GM12874 (cell line): Measurements from ENCODE around the gene AGL.

Source experiments
- TF ChIP-seq, protein P1 (sequence below): IDR thresholded peaks from 2 replicates; pipeline ENCODE4 v1.5.1; 2011; ENCODE audit warnings: low read depth, mild to moderate bottlenecking, control low read depth, low read length, moderate library complexity; ENCODE audit not compliant: insufficient read depth

AGL gene

GRCh38 chr1:99886841-99887240 lies 36.7 kb downstream of the AGL start:
- TF ChIP-seq, protein P1, sequence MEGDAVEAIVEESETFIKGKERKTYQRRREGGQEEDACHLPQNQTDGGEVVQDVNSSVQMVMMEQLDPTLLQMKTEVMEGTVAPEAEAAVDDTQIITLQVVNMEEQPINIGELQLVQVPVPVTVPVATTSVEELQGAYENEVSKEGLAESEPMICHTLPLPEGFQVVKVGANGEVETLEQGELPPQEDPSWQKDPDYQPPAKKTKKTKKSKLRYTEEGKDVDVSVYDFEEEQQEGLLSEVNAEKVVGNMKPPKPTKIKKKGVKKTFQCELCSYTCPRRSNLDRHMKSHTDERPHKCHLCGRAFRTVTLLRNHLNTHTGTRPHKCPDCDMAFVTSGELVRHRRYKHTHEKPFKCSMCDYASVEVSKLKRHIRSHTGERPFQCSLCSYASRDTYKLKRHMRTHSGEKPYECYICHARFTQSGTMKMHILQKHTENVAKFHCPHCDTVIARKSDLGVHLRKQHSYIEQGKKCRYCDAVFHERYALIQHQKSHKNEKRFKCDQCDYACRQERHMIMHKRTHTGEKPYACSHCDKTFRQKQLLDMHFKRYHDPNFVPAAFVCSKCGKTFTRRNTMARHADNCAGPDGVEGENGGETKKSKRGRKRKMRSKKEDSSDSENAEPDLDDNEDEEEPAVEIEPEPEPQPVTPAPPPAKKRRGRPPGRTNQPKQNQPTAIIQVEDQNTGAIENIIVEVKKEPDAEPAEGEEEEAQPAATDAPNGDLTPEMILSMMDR = no peak

DNA sequence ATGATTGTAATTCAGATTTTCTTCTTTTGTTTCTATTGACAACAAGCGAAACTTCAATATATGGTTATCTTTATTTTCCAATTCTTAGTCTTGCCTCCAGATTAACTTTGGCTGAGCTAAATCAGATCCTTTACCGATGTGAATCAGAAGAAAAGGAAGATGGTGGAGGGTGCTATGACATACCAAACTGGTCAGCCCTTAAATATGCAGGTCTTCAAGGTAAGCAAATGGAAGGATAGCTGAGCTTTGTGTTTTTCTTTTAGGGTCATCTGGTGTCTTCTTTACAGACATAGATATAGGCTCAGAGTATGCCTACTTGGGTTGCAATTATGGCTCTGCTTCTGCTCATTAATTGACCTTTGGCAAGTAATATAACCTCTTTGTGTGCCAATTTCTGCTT lies 37.7 kb downstream of the AGL start:
- TF ChIP-seq, protein P1 = no peak

- TF ChIP-seq, protein P1 = no peak
Measured at GRCh38 chr1:99891997-99892396, 41.8 kb downstream of the AGL start.

DNA sequence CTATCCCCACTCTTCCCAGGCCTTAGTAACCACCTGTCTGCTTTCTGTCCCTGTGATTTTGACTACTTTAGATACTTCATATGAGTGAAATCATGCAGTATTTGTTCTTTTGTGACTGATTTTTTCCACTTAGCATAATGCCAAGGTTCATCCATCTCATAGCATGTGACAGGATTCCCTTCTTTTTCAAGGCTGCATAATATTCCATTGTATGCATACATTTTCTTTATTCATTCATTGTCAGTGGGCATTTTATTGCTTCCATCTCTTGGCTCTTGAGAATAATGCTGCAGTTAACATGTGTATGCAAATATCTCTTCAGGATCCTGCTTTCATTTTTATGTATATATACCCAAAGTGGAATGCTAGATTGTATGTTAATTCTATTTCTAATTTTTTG lies 56.4 kb downstream of the AGL start:
- TF ChIP-seq, protein P1 = no peak

DNA sequence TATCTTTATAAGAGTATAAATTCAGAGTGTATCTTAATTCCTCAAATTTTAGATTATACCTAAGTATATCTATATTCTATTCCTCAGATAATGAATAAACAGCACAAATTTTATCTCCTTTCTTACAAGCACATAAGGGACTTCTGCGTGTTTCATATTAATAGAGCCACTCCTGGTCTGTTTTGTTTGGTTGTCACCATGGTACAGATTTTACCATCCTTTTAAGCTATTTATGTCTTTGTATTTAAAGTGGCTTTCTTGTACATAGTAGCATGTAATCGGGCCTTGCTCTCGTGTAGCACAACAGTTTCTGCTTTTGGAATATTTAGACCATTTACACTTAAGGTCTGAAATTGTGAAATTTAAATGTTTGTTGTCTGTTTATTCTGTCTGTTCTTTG lies 67.1 kb downstream of the AGL start:
- TF ChIP-seq, protein P1 = no peak

DNA sequence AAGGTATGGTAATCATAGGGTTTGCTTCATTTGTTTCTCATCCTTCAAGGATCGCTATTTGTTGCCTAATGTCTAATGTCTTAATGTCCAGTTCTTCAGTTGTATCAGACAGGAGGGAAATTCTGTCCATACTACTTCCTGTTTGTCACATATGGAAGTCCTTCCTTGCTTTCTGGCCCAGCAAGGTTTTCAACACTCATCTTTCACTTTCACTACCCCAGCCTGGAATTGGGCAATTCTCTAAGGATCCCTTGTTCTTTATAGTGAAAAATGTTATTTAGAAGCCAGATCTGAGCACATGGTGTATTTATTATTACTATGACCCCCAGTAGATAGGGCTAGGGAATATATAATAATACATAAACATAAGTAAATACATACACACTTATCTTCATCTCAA lies 69.1 kb downstream of the AGL start:
- TF ChIP-seq, protein P1 = no peak

DNA sequence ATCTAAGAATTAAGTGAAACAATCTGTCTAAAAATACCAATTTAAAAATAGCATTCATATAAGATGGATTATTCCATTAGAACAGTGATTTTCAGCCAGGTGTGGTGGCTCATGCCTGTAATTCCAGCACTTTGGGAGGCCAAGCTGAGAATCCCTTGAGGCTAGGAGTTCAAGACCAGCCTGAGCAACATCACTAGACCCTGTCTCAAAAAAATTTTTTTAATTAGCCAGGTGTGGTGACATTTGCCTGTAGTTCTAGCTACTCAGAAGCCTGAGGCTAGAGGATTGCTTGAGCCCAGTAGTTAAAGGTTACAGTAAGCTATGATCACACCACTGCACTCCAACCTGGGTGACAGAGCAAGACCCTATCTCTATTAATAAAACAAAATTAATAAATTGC lies 84.6 kb downstream of the AGL start:
- TF ChIP-seq, protein P1 = no peak

GRCh38 chr1:99935534-99935933 lies 85.4 kb downstream of the AGL start:
- TF ChIP-seq, protein P1 = no peak
